Measurements from ENCODE around the gene THEMIS.
A peak's percentile ranks its signal among the peaks of the same experiment; 100 is the strongest.
"Not testable (repeated sequence)": the region's sequence is repeated elsewhere in the genome, so short reads cannot be mapped to it uniquely, and the experiment has no call there.

Gene THEMIS

GRCh38 chr6:127912914-127913313 is 12.1 kb upstream of the THEMIS start:
- DNase-seq (ENCODE audit: low spot score), result no peak

GRCh38 chr6:127907960-127908640 is 7.2 kb upstream of the THEMIS start:
- DNase-seq (ENCODE audit: low spot score), result no peak

- no peak for DNase-seq (ENCODE audit: low spot score)
Observed at GRCh38 chr6:127904160-127904559, 3.3 kb upstream of the THEMIS start.

GRCh38 chr6:127902933-127903332 is 2.1 kb upstream of the THEMIS start:
- no peak for DNase-seq (ENCODE audit: low spot score)

GRCh38 chr6:127897484-127897883 is 3.4 kb downstream of the THEMIS start:
- DNase-seq (ENCODE audit: low spot score), result no peak

- no peak for DNase-seq (ENCODE audit: low spot score)
Observed at GRCh38 chr6:127894051-127894450, 6.8 kb downstream of the THEMIS start.

- DNase-seq (ENCODE audit: low spot score), result no peak
Observed at GRCh38 chr6:127893541-127893940, 7.3 kb downstream of the THEMIS start.

GRCh38 chr6:127891731-127892326 is 9.0 kb downstream of the THEMIS start:
- DNase-seq (ENCODE audit: low spot score), result no peak

- no peak for DNase-seq (ENCODE audit: low spot score)
Observed at GRCh38 chr6:127886603-127887002, 14.3 kb downstream of the THEMIS start.

GRCh38 chr6:127884134-127884533 is 16.7 kb downstream of the THEMIS start:
- no peak for DNase-seq (ENCODE audit: low spot score)

GRCh38 chr6:127881949-127882348 is 18.9 kb downstream of the THEMIS start:
- not testable (repeated sequence) for DNase-seq (ENCODE audit: low spot score)

GRCh38 chr6:127880429-127880828 is 20.4 kb downstream of the THEMIS start:
- DNase-seq (ENCODE audit: low spot score), result no peak

GRCh38 chr6:127879685-127880084 is 21.2 kb downstream of the THEMIS start:
- DNase-seq (ENCODE audit: low spot score), result no peak

- DNase-seq (ENCODE audit: low spot score), result no peak
Observed at GRCh38 chr6:127878115-127878514, 22.7 kb downstream of the THEMIS start.

- no peak for DNase-seq (ENCODE audit: low spot score)
Observed at GRCh38 chr6:127877231-127877630, 23.6 kb downstream of the THEMIS start.

- DNase-seq (ENCODE audit: low spot score), result peak; percentile 86
Observed at GRCh38 chr6:127869772-127870404, 31.0 kb downstream of the THEMIS start.

- DNase-seq (ENCODE audit: low spot score), result peak; percentile 31
Observed at GRCh38 chr6:127869183-127869582, 31.7 kb downstream of the THEMIS start.

GRCh38 chr6:127868338-127868737 is 32.5 kb downstream of the THEMIS start:
- DNase-seq (ENCODE audit: low spot score), result no peak

- no peak for DNase-seq (ENCODE audit: low spot score)
Observed at GRCh38 chr6:127866766-127867165, 34.1 kb downstream of the THEMIS start.

GRCh38 chr6:127865108-127865507 is 35.8 kb downstream of the THEMIS start:
- DNase-seq (ENCODE audit: low spot score), result no peak

GRCh38 chr6:127864701-127865100 is 36.2 kb downstream of the THEMIS start:
- DNase-seq (ENCODE audit: low spot score), result no peak

- DNase-seq (ENCODE audit: low spot score), result no peak
Observed at GRCh38 chr6:127860723-127861122, 40.1 kb downstream of the THEMIS start.

- no peak for DNase-seq (ENCODE audit: low spot score)
Observed at GRCh38 chr6:127859956-127860355, 40.9 kb downstream of the THEMIS start.
